Stimulated activated CD4-positive, alpha-beta T cell treated with anti-CD3 and anti-CD28 coated beads, TNF-alpha, amount 100 ng/mL, for 48 hours (primary cell): Measurements from ENCODE around the gene SMARCA5.

Source experiments
- DNase-seq, 3 donors: peaks; one replicate each; pipeline ENCODE4 v3.0.0-alpha.2; 2020; ENCODE audit warnings: low read depth in 3 of 3

The SMARCA5 gene

DNA sequence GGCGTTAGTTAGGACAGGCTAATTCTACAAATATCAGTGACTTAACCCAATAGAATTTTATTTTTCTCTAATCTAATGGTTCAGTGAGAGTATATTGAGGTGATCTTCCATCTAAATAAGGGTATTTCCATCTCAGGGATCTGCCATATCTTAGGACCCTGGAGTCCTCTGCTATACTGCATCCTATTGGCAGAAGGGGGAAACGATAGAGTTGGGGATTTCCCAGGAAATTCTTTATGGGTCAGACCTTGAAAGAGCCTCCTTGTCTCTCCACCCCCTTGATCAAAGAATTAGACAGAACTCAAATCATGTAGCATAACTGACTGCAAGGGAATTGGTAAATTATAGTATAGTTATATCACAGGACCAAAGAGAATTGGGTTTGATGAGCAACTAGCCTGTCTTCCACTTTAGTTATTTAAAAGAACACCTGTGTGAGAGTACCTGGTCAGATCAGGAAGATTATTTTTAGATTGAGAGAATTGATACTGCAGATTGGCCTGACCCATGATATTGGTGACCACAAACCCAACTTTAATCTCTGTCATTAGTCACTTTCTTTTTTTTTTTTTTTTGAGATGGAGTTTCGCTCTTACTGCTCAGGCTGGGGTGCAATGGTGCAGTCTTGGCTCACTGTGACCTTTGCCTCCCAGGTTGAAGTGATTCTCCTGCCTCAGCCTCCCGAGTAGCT, 25.6 kb downstream of the SMARCA5 start:
- no peak for DNase-seq

DNA sequence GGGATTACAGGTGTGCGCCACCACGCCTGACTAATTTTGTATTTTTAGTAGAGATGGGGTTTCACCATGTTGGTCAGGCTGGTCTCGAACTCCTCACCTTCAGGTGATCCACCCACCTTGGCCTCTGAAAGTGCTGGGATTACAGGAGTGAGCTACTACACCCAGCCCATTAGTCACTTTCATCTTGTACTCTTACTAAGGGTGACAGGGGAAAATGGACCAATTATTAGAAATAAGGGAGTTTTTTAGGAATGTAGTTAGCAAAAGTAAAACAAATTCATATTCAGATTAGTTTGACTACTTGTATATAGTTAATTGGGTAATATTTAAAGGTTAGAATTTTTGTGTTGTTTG, 26.1 kb downstream of the SMARCA5 start:
- peak in 1 of 3 donors; percentile 6 for DNase-seq

DNA sequence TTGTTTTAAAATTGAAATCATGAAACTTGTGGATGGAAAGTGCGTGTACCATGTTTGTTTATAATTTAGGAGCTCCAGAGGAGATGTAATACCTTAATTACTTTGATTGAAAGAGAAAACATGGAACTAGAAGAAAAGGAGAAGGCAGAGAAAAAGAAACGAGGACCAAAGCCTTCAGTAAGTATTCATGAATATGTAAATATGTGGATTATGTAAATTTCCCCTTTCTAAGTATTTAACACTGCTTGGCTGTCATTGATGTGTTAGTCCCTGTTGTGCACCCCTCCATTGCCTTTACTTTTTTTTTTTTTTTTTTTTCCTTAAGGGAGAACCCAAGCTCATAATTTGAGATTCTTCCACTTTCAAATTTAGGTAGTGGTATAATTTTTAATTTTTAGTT, 36.4 kb downstream of the SMARCA5 start:
- no peak for DNase-seq

DNA sequence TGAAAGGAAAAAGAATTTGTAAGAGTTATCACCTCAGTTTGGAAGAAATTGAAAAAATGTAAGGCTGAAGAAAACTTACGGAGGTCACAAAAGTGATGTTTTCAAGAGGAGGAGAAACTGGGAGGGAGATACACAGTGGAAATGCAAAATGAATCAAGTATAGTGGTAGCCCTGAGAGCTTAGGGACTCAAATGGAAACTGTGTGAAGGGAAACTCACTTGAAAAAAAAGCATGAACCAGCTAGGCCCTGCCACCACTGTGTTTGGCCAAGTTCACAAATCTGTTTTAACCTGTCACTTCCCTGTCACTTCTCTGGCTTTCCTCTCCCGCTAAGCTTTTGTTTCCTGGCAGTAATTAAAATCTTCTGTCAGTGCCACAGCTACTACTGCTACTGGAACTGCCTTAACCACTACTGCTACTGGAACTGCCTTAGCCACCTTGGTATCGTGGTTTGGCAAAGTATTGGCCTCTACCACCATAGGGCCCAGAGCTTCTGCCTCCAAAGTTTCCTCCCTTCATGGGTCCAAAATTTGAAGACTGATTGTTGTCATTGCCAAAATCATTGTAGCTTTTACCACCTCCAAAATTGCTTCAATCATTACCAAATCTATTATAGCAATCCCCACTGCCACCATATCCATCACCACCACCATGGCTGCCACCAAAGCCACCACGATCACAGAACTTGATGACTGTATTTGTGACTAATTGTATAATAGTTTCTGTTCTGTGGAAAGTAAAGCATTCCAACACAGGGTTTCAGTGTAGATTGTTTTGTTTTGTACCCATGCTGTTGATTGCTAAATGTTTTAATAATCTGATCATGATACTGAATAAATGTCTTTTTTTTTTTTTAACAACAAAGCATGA, 41.5 kb downstream of the SMARCA5 start:
- DNase-seq, result peak in 1 of 3 donors; percentile 21

DNA sequence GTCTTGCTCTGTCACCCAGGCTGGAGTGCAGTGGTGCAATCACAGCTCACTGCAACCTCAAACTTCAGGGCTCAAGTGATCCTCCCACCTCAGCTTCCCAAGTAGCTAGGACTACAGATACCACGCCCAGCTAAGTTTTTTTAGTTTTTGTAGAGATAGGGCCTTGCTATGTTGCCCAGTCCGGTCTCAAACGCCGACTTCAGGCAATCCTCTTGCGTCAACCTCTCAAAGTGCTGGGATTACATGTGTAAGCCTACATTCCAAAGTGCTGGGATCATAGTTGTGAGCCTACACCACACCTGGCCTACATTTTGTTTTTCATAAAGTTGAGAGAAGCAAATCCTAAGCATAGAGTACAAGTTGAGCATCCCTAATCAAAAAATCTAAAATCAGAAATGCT, 42.2 kb downstream of the SMARCA5 start:
- no peak for DNase-seq

DNA sequence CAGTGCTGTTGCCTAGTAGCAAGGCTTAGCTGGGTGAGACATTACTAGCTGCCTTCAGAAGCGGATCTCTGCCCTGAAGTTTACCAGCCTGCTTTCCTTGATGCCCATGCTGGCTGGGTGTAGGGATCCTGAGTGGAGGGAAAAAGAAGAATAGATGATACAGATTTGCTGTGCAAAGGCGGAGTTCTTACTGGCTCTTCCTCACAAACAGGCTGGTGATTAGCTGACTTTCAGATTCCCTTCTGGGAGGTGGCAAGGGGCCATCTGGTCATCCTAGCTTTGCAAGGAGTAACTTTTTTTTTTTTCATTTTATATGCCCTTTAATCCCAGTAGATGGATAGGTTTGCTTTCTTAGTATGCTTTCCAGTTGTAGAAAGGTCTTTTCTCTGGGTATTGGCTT, 44.8 kb downstream of the SMARCA5 start:
- no peak for DNase-seq

DNA sequence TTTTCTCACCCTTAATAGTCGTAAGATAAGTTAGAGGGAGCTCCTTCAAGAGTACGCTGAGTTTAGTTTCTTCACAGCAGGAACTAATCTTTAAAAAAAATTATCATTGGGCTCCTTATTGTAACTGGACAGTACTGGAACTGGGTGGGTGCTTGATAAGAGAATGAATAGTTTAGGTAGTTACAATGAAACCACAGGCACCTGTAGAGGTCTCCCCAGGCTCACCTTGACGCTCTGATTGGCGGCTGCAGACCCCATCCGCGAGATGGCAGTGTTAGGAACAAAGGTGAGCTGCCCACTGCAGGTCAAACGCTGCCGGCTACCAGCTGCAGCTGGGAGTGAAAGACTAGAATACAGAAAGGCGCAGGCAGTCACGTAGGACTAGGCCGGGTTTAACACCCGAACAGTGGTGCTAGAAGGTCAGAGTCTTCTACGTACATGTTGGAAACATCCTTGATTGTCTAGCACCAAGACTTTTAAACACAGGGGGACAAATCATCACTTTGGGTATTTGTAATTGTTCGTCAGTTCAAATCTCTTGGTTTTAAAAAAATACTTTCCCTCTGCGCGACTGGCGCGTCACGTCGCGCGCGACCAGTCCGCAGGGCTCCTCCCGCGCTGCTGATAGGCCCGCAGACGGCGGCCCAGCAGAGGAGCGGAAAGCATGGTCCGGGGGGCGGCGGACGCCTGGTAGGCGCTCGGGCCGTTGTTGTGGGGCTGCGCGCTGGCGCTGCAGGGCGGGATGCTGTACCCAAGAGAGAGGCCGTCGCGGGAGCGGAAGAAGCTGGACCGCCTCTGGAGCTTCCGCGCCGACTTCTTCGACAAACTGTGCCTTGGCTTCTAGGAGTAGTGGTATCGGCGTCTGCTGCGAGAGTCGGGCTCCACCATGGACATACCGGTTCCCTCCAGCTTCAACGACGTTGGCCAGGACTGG, 45.6 kb downstream of the SMARCA5 start:
- peak; percentile 30 to 48 (median 47) for DNase-seq

DNA sequence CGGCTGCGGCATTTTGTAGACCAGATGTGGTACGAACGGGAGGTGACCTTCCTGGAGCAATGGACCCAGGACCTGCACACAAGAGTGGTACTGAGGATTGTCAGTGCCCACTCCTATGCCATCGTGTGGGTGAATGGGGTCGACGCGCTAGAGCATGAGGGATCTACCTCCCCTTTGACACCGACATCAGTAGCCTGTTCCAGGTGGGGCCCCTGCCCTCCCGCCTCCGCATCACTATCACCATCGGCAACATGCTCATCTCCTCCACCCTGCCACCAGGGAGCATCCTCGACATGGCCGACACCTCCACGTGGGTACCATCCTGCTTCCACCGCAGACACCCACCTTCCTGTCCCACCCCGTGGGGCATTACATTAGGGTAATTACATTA, 46.2 kb downstream of the SMARCA5 start:
- DNase-seq, result peak in 2 of 3 donors; percentile 10 to 26

DNA sequence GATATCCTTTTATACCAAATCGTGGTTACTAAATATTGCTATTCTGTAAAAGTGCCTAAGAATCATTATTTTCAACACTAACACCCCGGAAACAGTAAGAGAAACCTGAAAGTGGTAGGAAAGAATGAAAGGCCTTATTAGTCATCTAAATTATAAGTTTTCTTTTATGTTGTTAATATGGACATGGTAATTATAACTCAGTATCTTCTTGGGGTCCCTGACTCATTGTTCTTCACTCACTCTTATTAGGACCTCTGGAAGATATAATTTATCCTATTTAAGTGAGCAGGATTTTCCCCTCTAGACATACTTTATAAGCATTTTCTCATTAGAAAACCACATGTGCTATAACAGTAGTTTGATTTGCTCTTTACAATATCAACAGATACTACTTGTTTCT, 51.0 kb downstream of the SMARCA5 start:
- no peak for DNase-seq

DNA sequence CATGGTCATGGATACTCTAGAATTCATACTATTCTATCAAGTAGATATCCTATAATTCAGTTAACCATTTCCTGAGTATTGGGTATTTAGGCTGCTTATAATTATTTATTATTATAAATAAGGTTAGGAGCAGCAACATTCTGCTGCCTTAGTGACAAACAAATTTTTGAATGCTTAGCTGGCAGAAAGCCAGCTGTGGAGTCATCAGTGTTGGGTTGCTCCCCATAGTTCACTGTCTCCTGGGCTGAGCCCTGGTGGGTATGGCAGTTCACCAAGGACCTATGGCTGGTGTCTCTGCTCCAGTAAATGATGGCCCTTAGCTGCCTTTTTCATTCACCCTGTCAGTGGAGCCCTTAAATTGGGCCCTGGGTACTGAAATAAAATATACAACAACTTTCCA, 61.8 kb downstream of the SMARCA5 start:
- DNase-seq, result no peak

DNA sequence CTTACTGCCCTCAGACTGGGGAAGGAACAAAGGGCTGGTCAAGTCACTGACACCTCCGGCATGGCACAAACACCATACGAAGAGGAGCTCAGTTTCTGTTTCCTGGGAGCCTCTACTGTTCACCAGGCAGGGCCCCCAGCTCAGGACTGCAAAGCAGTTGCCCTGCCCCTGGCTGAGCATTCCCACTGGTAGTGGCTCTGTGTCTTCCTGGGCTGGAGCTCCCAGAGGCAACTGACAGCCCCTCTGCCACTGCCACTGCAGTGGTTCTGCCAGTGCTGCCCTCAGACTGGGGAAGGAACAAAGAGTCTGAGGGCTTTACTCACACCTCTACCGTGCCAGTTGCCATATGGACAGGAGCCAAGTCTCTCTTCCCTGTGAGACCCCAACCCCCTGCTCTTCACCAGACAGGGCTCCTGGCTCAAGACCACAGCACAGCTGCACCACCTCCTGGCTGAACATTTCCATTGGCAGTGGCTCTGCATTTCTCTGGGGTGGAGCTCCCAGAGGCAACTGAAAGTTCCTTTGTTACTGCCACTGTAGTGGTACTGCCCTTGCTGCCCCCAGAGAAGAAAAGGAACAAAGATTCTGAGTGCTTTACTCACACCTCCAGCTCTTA, 67.9 kb downstream of the SMARCA5 start:
- no peak for DNase-seq

DNA sequence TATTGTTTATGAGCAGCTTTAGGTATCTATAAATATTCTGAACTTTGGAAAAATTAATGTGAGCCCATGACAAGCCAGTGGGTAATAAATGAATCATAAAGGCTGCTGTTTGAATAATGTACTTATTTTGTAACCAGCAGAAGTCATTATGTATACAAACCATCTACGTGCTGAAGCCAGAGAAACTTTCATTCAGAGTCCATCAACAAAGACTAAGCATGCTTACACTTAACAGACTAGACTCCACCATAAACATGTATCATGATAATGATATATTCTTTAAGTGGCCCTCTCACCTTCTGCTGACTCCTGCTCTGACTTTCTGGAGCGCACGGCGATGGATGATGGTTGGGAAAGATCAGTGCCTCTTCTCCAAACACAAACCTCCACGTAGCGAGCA, 72.0 kb downstream of the SMARCA5 start:
- DNase-seq, result no peak

DNA sequence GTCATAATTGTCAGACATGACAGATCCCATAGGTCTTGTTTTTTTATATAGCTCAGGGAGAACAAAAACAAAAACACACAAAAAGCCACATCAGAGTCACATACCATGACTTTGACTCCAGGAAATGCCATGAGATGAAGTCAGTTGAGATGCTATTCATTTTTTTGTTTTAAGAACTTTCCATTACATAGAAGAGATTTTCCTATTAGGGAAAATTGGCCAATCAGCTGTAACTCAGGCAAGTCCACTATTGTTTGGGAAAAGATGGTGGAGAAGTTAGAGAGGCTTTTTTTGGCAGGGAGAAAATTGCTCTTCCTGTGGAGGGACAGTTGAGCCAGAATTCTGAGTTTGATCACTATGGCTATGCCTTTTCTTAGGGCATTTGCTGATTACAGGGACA, 72.6 kb downstream of the SMARCA5 start:
- DNase-seq, result no peak

DNA sequence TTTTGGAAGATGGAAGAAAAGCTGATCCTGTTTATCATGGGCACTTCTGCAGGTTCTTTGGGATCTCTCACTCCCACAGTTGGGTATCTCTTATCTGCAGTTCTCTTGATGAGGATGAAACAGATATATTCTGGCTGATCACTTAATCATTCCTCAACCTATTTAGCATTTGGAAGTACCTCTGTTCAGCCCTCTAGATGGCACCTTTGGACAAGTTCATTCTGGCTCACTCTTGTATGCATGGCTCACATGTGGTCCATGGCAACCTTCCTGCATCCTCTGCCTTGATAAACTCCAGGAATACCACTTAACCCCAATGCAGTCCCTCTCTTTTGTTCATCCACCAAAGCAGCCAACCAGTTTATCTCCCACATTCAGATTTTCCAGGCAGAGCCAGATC, 74.2 kb downstream of the SMARCA5 start:
- no peak for DNase-seq

DNA sequence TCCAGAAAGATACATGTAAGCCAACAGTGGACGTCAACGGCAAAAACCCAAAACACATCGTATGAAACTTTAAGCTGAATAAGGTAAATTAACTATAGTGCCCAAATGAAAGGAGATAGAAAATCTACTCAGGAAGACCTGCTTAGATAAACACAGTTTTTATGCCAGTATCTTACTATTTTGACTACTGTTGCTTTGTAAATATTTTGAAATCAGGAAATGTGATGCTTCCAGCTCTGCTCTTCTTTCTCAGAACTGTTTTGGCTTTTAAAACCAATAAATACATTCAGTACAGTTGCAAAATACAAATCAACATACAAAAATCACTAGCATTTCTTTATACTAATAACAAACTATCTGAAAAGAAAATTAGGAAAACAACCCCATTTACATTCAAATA, 83.8 kb downstream of the SMARCA5 start:
- no peak for DNase-seq

DNA sequence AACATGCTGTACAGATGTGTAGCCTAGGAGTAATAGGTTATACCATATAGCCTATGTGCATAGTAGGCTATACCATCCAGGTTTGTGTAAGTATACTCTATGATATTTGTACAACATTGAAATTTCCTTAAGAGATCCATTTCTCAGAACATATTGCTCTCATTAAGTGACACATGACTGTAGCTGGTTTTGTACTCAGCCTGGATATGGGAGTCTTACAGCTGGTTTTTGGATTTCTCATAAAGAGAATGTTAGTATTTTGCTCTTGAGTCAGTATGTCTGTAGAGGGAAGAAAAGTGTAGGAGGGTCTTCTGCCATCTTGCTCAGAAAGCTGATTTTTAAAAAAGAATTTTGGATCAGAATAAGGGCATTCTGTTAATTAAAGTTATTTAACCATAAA, 85.3 kb downstream of the SMARCA5 start:
- no peak for DNase-seq

DNA sequence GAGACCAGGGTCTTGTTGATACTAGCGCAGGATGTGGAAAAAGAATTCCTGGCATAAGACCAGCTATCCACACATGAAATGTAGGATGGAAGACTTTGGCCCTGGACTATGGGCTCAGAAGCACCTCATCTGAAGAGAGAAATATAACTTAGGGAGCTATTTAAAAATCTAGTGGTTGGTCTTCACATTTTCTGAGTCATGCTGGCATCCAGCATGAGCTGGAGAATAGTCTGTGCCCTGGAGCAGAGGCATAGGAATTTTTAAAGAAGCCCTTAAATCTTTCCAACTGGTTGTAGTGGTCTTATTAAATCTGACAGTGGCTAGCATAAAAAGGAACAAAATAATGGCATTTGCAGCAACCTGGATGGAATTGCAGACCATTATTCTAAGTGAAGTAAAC, 86.3 kb downstream of the SMARCA5 start:
- DNase-seq, result no peak

DNA sequence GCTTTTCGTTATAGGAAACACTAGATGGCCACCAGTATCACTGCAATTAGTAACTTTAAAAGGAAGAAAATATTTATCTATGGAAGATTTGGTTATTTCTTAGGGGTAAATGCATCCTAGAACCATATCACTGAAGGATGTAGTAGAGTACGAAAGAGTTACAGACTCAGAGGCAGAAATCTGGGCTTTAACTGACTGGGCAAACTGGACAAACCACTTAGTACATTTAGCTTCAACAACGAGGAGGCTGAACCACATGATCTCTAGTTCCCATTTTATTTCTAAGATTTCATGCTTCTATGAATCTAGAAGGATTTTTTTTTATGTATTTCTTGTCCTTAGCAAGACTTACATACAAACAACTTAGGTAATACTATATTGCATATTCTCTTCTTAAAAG, 93.0 kb downstream of the SMARCA5 start:
- DNase-seq, result no peak
